Keratinocyte (primary cell): ENCODE data around the gene PISD. TPM values are rescaled to one million over a fixed set of nuclear protein-coding genes. Genes with fewer than 3 reads are reported as not detected.

ENCODE experiments used
- DNase-seq: peaks from one replicate; pipeline ENCODE4 v3.0.0-alpha.2; 2011; ENCODE audit warnings: low read depth, missing footprints, low spot score
- FAIRE-seq: peaks from 2 replicates; lab custom pipeline; 2011; peaks lifted over from hg19 to GRCh38; lab: Jason Lieb, UNC
- H2AFZ ChIP-seq: 2 replicates; pipeline ENCODE4 v1.6.0; 2012; ENCODE audit warnings: low read length, control low read depth, inconsistent platforms; ENCODE audit not compliant: control insufficient read depth
- H3K27ac ChIP-seq: 2 replicates; pipeline ENCODE4 v1.5.1; 2011; ENCODE audit warnings: low read length; ENCODE audit not compliant: control insufficient read depth, insufficient read depth
- H3K27me3 ChIP-seq: 3 replicates; pipeline ENCODE4 v1.6.0; 2011; ENCODE audit warnings: low read length; ENCODE audit not compliant: control insufficient read depth, insufficient read depth; ENCODE audit errors: extremely low read depth
- H3K36me3 ChIP-seq, 2 experiments: 2 replicates in 1 of 2; 3 replicates in 1 of 2; pipeline ENCODE4 v1.5.1; 2011; ENCODE audit warnings: low read length in 2 of 2, mild to moderate bottlenecking in 1 of 2; ENCODE audit not compliant: control insufficient read depth in 2 of 2, insufficient read depth in 2 of 2; ENCODE audit errors: extremely low read depth in 1 of 2
- H3K4me1 ChIP-seq: 3 replicates; pipeline ENCODE4 v1.5.1; 2011; ENCODE audit warnings: low read length; ENCODE audit not compliant: control insufficient read depth, insufficient read depth; ENCODE audit errors: extremely low read depth
- H3K4me2 ChIP-seq: 3 replicates; pipeline ENCODE4 v1.6.0; 2011; ENCODE audit warnings: low read depth, low read length; ENCODE audit not compliant: control insufficient read depth, insufficient read depth; ENCODE audit errors: extremely low read depth
- H3K4me3 ChIP-seq, 3 experiments: fragments of 200-600 bp in 1 of 3; sonication (generic) in 1 of 3; 2 replicates in 2 of 3; 3 replicates in 1 of 3; pipeline ENCODE4 v1.5.1; 2011 to 2016; ENCODE audit warnings: low read length in 3 of 3, mild to moderate bottlenecking in 3 of 3, control low read depth in 2 of 3, inconsistent platforms in 1 of 3, low read depth in 1 of 3, mixed read lengths in 1 of 3, mixed run types in 1 of 3, moderate library complexity in 1 of 3; ENCODE audit not compliant: control insufficient read depth in 2 of 3, insufficient read depth in 2 of 3; ENCODE audit errors: extremely low read depth in 1 of 3
- H3K79me2 ChIP-seq: 2 replicates; pipeline ENCODE4 v1.6.0; 2012; ENCODE audit warnings: low read length; ENCODE audit not compliant: control insufficient read depth, insufficient read depth
- H3K9ac ChIP-seq: 3 replicates; pipeline ENCODE4 v1.6.0; 2011; ENCODE audit warnings: low read length; ENCODE audit not compliant: control insufficient read depth, insufficient read depth; ENCODE audit errors: extremely low read depth
- H3K9me1 ChIP-seq: 3 replicates; pipeline ENCODE4 v1.6.0; 2011; ENCODE audit warnings: low read length; ENCODE audit not compliant: control insufficient read depth, insufficient read depth; ENCODE audit errors: extremely low read depth
- H3K9me3 ChIP-seq: 2 replicates; pipeline ENCODE4 v1.5.1; 2012; ENCODE audit warnings: low read depth, low read length; ENCODE audit not compliant: control insufficient read depth
- H4K20me1 ChIP-seq: 3 replicates; pipeline ENCODE4 v1.6.0; 2011; ENCODE audit warnings: low read length; ENCODE audit not compliant: control insufficient read depth, insufficient read depth; ENCODE audit errors: extremely low read depth
- CTCF ChIP-seq, 3 experiments: IDR thresholded peaks in 1 of 3; conservative IDR thresholded peaks in 1 of 3; optimal IDR thresholded peaks in 1 of 3; 2 replicates in 2 of 3; 3 replicates in 1 of 3; pipeline versions ENCODE3 to v1.5.1; 2011; ENCODE audit warnings: low read length in 3 of 3, mild to moderate bottlenecking in 3 of 3, moderate library complexity in 2 of 3, control low read depth in 1 of 3, inconsistent platforms in 1 of 3; ENCODE audit not compliant: insufficient read depth in 2 of 3; ENCODE audit errors: extremely low read depth in 1 of 3
- EZH2 ChIP-seq: IDR thresholded peaks from one replicate; pipeline ENCODE4 v1.6.1; 2012; ENCODE audit warnings: inconsistent platforms, mild to moderate bottlenecking, low read length, moderate library complexity
- dilution Hi-C: fragments of 300-500 bp; cut with MboI; formaldehyde crosslinking; loops from one replicate; pipeline ENCODE4 v1.7.0; 2020; ENCODE audit warnings: low sequenced_read_pairs; ENCODE audit not compliant: extremely low pct_ligation_motif_present
- polyA plus RNA-seq, 5 experiments: library from polyadenylated mRNA; depleted of rRNA in 3 of 5; stranded (reverse) in 3 of 5; stranded (forward) in 1 of 5; unstranded in 1 of 5; fragments of >200 nt; gene quantifications; 1 replicate in 1 of 5; 2 replicates in 3 of 5; 3 replicates in 1 of 5; pipeline versions ENCODE4 v1.2.1 to v1.2.3, GENCODE V29; 2011 to 2012; ENCODE audit warnings: missing spikeins in 2 of 5, low read depth in 1 of 5, low replicate concordance in 1 of 5

The PISD gene
- polyA plus RNA-seq, 1 donor (not counting 4 experiments of a cell fraction or from before 2014, with no cell fraction given): 25.5 TPM

- dilution Hi-C loops: no loop called here
- Histone ChIP-seq H3K9me1 (no peaks in the 10 kb centered on the region), H3K4me3 (no peak overlapping the region), H3K79me2 (no peaks in the 10 kb centered on the region), H3K9ac (peak overlapping the region; percentile 12), H3K36me3 (peaks cover 8 to 23% of the 10 kb centered on the region in 2 experiments), H3K9me3 (no peaks in the 10 kb centered on the region), H2AFZ (no peak overlapping the region), H3K27ac (peak overlapping the region; percentile 60), H4K20me1 (peaks cover 4% of the 10 kb centered on the region), H3K27me3 (no peaks in the 10 kb centered on the region), H3K4me2 (peak overlapping the region; percentile 25), H3K4me1 (peaks cover 40% of the 10 kb centered on the region)
- DNase-seq: peak; percentile 82
- TF ChIP-seq CTCF (optimal IDR thresholded peaks at IDR 0.05 in 1 of 3, IDR thresholded peaks at IDR 0.05 in 1 of 3, conservative IDR thresholded peaks at IDR 0.05 in 1 of 3; ENCODE audit: extremely low read depth in 1 of 3, insufficient read depth in 2 of 3, low read length in 3 of 3) (no peak), EZH2 (no peak)
- FAIRE-seq: peak; percentile 100
Measured at GRCh38 chr22:31683181-31684105, 21.4 kb upstream of the PISD start.

DNA sequence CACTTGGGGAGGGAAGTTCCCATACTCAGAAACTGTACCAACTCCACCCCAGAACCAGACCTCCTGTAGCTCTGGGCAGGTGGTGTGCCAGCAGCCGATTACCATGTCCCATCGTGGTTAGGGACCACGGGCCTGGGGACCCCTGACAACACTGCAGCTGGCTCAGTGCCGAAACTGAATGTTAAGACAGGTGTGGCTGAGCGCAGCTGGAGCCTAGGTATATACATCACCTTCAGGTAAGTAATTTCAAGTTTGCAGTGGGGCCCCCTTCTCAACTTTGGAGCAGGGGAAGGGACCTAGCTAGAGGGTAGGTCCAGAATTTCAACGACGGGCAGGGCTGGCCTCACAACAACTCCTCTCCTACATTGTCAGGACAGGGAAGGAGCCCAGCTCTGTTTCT lies 20.7 kb upstream of the PISD start:
- DNase-seq (no peak), FAIRE-seq (peak; percentile 5)
- Histone ChIP-seq H3K4me2 (peak overlapping the region; percentile 25), H3K27ac (peak overlapping the region; percentile 60), H3K9ac (peak overlapping the region; percentile 12), H3K9me1 (no peaks in the 10 kb centered on the region), H3K79me2 (no peaks in the 10 kb centered on the region), H3K9me3 (no peaks in the 10 kb centered on the region), H2AFZ (no peak overlapping the region), H3K4me3 (no peak overlapping the region), H3K27me3 (no peaks in the 10 kb centered on the region), H3K4me1 (peaks cover 40% of the 10 kb centered on the region), H3K36me3 (peaks cover 8 to 23% of the 10 kb centered on the region in 2 experiments), H4K20me1 (peaks cover 4% of the 10 kb centered on the region)
- dilution Hi-C loops: no loop called here
- TF ChIP-seq EZH2 (no peak), CTCF (optimal IDR thresholded peaks at IDR 0.05 in 1 of 3, IDR thresholded peaks at IDR 0.05 in 1 of 3, conservative IDR thresholded peaks at IDR 0.05 in 1 of 3; ENCODE audit: extremely low read depth in 1 of 3, insufficient read depth in 2 of 3, low read length in 3 of 3) (no peak)
